Ecto neural progenitor cell (in vitro differentiated cells): ENCODE measurements around the gene VAMP5.
A peak's percentile ranks its signal among the peaks of the same experiment; 100 is the strongest.
"Not testable (repeated sequence)": the region's sequence is repeated elsewhere in the genome, so short reads cannot be mapped to it uniquely, and the experiment has no call there.

Experiments
- DNase-seq: peaks from one replicate; pipeline ENCODE4 v3.0.0-alpha.2; 2018; ENCODE audit warnings: low spot score

The VAMP5 gene

GRCh38 chr2:85601771-85602475 is 17.7 kb downstream of the VAMP5 start:
- DNase-seq: no peak

- DNase-seq: peak; percentile 93
Measured at GRCh38 chr2:85602476-85603234, 18.4 kb downstream of the VAMP5 start, which contains the start of gene TMEM150A. TMEM150A (minus strand) TSS chr2:85602698; CDS start chr2:85601948, 750 bp downstream.

- DNase-seq: not testable (repeated sequence)
Measured at GRCh38 chr2:85604133-85604444, 19.9 kb downstream of the VAMP5 start.

- DNase-seq: no peak
Measured at GRCh38 chr2:85604568-85605339, 20.5 kb downstream of the VAMP5 start.

- DNase-seq: no peak
Measured at GRCh38 chr2:85605406-85606115, 21.3 kb downstream of the VAMP5 start.

GRCh38 chr2:85606116-85606455 is 21.9 kb downstream of the VAMP5 start:
- DNase-seq: no peak

GRCh38 chr2:85607268-85608215 is 23.3 kb downstream of the VAMP5 start:
- no peak for DNase-seq

- DNase-seq: no peak
Measured at GRCh38 chr2:85611217-85611704, 27.0 kb downstream of the VAMP5 start.

- peak; percentile 94 for DNase-seq
Measured at GRCh38 chr2:85611705-85612587, 27.7 kb downstream of the VAMP5 start, which contains the start of gene C2orf68. C2orf68 (minus strand) TSS chr2:85612066; CDS start chr2:85611984, 82 bp downstream.

GRCh38 chr2:85613717-85614515 is 29.7 kb downstream of the VAMP5 start:
- DNase-seq: no peak

GRCh38 chr2:85614757-85615156 is 30.5 kb downstream of the VAMP5 start:
- not testable (repeated sequence) for DNase-seq

GRCh38 chr2:85615413-85615728 is 31.1 kb downstream of the VAMP5 start:
- DNase-seq: no peak

GRCh38 chr2:85617723-85618122 is 33.5 kb downstream of the VAMP5 start:
- DNase-seq: not testable (repeated sequence)

- no peak for DNase-seq
Measured at GRCh38 chr2:85619617-85620016, 35.4 kb downstream of the VAMP5 start.

GRCh38 chr2:85621338-85621737 is 37.1 kb downstream of the VAMP5 start:
- no peak for DNase-seq

- DNase-seq: no peak
Measured at GRCh38 chr2:85623991-85624390, 39.8 kb downstream of the VAMP5 start.

- no peak for DNase-seq
Measured at GRCh38 chr2:85628658-85629057, 44.4 kb downstream of the VAMP5 start.

- no peak for DNase-seq
Measured at GRCh38 chr2:85631316-85631715, 47.1 kb downstream of the VAMP5 start.

- no peak for DNase-seq
Measured at GRCh38 chr2:85635011-85635410, 50.8 kb downstream of the VAMP5 start.
